Activated naive CD8-positive, alpha-beta T cell (primary cell): ENCODE measurements around the gene MRPL41.
"Not testable (repeated sequence)": the region's sequence is repeated elsewhere in the genome, so short reads cannot be mapped to it uniquely, and the experiment has no call there.

ENCODE experiments used
- H3K27ac Mint-ChIP-seq: one replicate; pipeline ENCODE4 v1.8.0; 2021; ENCODE audit warnings: mixed read lengths
- H3K27me3 Mint-ChIP-seq: one replicate; pipeline ENCODE4 v1.8.0; 2021; ENCODE audit warnings: mixed read lengths
- H3K36me3 Mint-ChIP-seq: one replicate; pipeline ENCODE4 v1.8.0; 2021; ENCODE audit warnings: mixed read lengths
- H3K4me1 Mint-ChIP-seq: one replicate; pipeline ENCODE4 v1.8.0; 2021; ENCODE audit warnings: low read depth, mixed read lengths
- H3K4me3 Mint-ChIP-seq: one replicate; pipeline ENCODE4 v1.8.0; 2021; ENCODE audit warnings: mild to moderate bottlenecking, mixed read lengths
- H3K9me3 Mint-ChIP-seq: one replicate; pipeline ENCODE4 v1.8.0; 2021; ENCODE audit warnings: low read depth, mixed read lengths

MRPL41 gene

DNA sequence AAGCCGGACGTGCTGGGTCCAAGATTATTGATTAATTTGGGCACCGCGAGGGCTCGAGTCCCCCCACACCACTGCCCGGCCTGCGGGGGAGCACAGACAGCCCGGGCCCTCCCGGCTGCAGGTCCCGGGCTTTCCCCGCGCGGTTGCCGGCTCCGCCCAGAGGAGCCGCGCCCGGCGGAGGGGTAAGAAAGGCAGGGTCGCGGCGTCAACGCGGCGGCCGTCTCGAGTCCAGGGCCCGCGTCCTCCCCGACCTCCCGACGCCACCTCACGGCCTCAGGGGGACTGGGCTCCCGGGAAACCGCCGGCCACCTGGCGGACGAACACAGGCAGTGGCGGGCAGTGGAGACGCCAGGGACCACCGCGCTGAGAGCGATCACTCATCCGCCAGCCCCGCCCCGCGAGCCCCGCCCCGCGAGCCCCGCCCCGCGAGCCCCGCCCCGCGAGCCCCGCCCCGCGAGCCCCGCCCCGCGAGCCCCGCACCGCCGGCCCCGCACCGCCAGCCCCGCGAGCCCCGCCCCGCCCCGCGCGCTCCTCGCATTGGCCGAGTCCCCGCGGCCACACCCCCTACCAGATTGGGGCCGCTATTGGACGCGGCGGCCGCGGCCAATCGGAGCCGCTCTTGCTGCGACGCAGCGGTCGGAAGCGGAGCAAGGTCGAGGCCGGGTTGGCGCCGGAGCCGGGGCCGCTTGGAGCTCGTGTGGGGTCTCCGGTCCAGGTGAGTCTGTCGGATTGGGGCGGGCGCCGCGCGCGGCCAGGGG, at the start of gene MRPL41:
MRPL41 (plus strand) TSS at position 616 of the 758 bp plus-strand sequence. CDS start 203 bp downstream, outside the sequence.
- H3K27me3 Mint-ChIP-seq: no peaks in the 10 kb centered on the region
- no peaks in the 10 kb centered on the region for H3K9me3 Mint-ChIP-seq
- peaks cover 3% of the 10 kb centered on the region for H3K36me3 Mint-ChIP-seq
- peak within 1 kb of the TSS; percentile 66 for H3K27ac Mint-ChIP-seq
- peak within 1 kb of the TSS; percentile 91 for H3K4me3 Mint-ChIP-seq
- H3K4me1 Mint-ChIP-seq: peaks cover 22% of the 10 kb centered on the region

DNA sequence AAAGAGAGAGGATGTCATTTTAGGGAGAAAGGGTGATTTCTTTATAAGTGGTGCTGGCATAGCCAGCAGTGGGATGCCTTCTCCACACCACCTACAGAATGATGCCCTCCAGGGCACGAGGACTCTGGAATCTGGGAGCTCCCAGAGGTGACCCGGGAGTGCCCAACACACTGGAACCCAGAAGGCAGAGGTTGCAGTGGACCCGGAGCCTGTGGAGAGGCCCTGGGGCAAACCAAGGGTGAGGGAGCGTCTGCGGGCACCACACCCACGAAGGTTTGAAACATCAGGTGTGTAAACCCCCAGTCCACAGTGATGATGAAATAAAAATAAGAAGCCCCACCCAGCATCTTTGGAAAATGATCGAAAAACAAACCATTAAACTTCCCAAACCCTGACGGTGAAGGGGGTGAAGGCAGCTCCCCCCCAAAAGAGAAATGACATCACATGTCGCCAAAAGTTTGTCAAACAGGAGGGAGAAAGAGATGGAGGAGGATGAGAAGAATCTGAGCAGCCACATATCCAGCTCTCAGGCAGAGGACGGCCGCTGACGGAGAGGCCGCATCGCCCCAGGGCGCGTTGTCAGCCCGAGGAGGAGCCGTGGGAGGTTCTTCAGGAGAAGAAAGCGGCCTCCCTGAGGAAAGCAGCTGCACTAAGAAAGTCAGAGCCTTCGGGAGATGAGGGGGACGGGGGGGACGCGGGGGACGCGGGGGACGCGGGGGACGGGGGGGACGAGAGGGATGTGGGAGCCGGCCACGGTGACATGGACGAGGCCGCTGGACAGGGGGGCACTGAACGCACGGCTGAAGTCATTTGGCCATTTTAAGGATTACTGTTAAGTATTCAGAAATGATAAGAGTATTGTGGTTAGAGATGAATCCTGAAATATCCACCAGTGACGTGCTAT, 49.4 kb upstream of the MRPL41 start:
- Mint-ChIP-seq H3K4me1 (peaks cover 2% of the 10 kb centered on the region), H3K36me3 (no peaks in the 10 kb centered on the region), H3K27me3 (no peaks in the 10 kb centered on the region), H3K9me3 (no peaks in the 10 kb centered on the region), H3K27ac (peak overlapping the region; percentile 34), H3K4me3 (no peak overlapping the region)

DNA sequence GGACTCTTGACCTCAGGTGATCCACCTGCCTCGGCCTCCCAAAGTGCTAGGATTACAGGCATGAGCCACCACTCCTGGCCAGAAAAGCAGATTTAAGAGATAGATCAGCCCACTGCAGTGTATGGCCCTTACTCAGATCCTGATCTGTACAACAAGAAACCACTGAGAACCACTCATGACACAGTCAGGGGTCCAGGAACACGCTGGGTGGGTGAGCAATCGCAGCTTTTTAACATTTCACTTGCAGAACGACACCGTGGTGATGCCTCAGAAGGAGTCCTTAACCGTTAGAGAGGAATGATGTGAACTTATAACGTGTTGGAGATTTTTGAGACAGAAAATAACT, 47.3 kb upstream of the MRPL41 start:
- no peak overlapping the region for H3K4me3 Mint-ChIP-seq
- H3K9me3 Mint-ChIP-seq: no peaks in the 10 kb centered on the region
- H3K4me1 Mint-ChIP-seq: peaks cover 2% of the 10 kb centered on the region
- H3K27me3 Mint-ChIP-seq: no peaks in the 10 kb centered on the region
- no peaks in the 10 kb centered on the region for H3K36me3 Mint-ChIP-seq
- H3K27ac Mint-ChIP-seq: no peak overlapping the region

DNA sequence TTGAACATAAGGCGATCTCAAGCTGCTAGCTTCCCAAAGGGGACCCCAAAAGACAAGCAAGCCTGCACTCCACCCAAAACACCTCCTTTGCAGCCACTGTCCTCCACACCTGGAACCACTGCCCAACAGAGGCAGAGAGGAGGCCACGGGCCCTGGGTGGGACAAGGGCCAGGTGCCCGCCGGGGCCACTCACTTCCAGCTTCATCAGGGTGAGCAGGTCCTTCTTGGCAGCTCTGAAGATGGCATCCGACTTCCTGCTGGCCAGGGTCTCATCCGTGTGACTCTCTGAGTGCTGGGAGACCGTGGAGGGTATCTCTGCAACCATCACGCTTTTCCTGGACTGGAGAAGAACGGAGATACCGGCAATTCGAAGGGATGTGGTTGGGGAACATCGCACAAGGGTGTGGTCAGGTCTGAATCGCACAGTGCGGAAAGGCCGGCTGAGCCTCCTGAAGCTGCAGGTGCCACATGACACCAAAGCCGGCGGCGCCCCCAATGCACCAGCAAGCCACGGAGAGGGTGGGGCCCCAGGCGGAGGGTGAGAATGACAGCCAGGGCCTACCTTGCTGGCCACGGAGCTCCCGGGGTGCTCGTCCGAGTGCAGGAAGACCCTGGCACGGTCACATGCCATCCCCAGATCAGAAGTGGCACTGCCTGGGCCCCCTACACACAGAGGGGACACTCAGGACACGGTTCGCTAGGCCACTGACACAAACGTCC, 46.1 kb upstream of the MRPL41 start:
- no peak overlapping the region for H3K4me3 Mint-ChIP-seq
- no peaks in the 10 kb centered on the region for H3K36me3 Mint-ChIP-seq
- no peak overlapping the region for H3K27ac Mint-ChIP-seq
- H3K4me1 Mint-ChIP-seq: peaks cover 2% of the 10 kb centered on the region
- no peaks in the 10 kb centered on the region for H3K9me3 Mint-ChIP-seq
- no peaks in the 10 kb centered on the region for H3K27me3 Mint-ChIP-seq

DNA sequence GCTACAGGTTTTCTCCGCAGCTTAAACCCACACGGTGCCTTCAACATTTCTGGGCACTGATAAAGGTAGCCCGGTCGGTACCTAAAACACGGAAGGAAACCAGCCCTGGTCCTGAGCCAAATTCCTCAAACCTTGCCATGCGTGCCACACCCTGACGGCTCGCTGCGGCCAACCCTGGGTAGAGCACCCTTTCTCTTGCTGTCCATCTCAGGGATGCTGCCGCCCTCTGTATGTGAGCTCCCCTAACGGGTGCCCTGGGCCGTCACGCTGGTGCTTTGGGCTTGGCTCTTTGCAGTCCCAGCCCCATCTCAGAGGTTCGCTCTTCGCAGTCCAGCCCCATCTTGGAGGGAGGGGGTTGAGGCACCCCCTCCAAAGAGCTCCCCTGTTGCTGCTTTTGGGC, 45.4 kb upstream of the MRPL41 start:
- H3K4me3 Mint-ChIP-seq: no peak overlapping the region
- H3K9me3 Mint-ChIP-seq: no peaks in the 10 kb centered on the region
- H3K36me3 Mint-ChIP-seq: no peaks in the 10 kb centered on the region
- H3K4me1 Mint-ChIP-seq: peaks cover 2% of the 10 kb centered on the region
- H3K27ac Mint-ChIP-seq: no peak overlapping the region
- H3K27me3 Mint-ChIP-seq: no peaks in the 10 kb centered on the region

DNA sequence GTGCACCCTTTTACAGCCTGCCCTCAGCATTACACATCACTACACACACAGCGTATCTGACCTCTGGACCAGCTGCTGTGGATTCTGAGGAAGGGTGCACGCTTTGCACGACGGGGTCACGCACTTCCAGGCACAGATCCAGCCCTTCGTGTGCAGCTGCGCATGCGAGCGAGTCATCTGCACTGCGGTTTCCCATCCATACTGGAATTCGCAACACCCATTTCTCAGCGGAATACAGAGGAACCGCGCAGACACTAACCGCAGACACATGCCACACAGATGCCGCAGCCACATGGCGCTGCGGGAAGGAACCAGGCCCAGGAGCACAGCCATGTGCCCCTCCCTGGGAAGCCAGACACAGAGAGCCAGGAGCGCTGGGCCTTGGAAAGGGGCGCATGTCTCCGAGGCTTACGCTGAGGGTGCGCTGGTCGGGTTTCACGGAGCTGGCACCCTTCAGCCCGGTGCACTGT, 44.9 kb upstream of the MRPL41 start:
- H3K27ac Mint-ChIP-seq: no peak overlapping the region
- peaks cover under 1% of the 10 kb centered on the region for H3K4me1 Mint-ChIP-seq
- H3K27me3 Mint-ChIP-seq: no peaks in the 10 kb centered on the region
- H3K9me3 Mint-ChIP-seq: no peaks in the 10 kb centered on the region
- H3K4me3 Mint-ChIP-seq: no peak overlapping the region
- no peaks in the 10 kb centered on the region for H3K36me3 Mint-ChIP-seq

DNA sequence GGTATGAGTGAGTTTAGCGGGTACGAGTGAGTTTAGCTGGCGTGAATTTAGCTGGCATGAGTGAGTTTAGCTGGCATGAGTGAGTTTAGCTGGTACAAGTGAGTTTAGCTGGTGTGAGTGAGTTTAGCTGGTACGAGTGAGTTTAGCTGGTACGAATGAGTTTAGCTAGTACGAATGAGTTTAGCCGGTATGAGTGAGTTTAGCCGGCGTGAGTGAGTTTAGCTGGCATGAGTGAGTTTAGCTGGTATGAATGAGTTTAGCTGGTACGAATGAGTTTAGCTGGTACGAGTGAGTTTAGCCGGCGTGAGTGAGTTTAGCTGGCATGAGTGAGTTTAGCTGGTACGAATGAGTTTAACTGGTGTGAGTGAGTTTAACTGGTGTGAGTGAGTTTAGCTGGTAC, 42.5 kb upstream of the MRPL41 start:
- Mint-ChIP-seq H3K36me3 (no peaks in the 10 kb centered on the region), H3K4me1 (no peaks in the 10 kb centered on the region), H3K9me3 (no peaks in the 10 kb centered on the region), H3K27me3 (no peaks in the 10 kb centered on the region), H3K27ac (no peak overlapping the region), H3K4me3 (no peak overlapping the region)

DNA sequence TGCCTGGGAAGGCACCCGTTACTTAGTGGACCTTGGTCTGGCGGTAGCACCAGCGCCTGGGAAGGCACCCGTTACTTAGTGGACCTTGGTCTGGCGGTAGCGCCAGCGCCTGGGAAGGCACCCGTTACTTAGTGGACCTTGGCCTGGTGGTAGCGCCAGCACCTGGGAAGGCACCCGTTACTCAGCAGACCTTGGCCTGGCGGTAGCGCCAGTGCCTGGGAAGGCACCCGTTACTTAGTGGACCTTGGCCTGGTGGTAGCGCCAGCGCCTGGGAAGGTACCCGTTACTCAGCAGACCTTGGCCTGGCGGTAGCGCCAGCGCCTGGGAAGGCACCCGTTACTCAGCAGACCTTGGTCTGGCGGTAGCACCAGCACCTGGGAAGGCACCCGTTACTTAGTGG, 40.6 kb upstream of the MRPL41 start:
- H3K27me3 Mint-ChIP-seq, H3K36me3 Mint-ChIP-seq, H3K4me1 Mint-ChIP-seq, H3K27ac Mint-ChIP-seq, H3K4me3 Mint-ChIP-seq, H3K9me3 Mint-ChIP-seq: not testable (repeated sequence)

DNA sequence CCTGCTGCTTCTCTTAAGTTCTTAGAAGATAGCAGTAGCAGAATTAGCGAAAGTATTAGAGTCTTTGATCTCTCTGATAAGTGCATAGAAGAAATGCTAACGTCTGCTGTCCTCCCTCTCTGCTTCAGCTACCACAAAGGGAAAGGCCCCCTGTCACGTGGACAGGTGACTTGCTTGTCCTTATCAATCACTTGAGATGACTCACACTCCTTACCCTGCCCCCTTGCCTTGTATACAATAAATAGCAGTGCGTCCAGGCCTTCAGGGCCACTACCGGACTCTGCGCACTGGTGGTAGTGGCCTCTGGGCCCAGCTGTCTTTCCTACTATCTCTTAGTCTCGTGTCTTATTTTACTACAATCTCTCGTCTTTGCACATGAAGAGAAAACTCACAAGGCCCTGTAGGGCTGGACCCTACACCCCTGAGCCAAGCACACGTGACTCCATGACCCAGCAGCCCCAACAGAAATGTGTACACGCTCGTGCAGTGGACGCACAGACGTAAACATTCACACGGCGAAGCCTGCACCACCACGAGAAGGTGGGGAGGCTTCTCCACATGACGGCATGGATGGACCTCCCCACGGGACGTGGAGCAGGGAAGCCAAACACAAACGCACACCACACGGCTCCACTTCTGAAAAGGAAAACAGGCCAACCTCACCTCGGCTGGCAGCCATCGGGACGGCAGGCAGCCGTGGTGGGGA, 39.8 kb upstream of the MRPL41 start:
- no peaks in the 10 kb centered on the region for H3K27me3 Mint-ChIP-seq
- no peaks in the 10 kb centered on the region for H3K36me3 Mint-ChIP-seq
- H3K9me3 Mint-ChIP-seq: no peaks in the 10 kb centered on the region
- no peak overlapping the region for H3K4me3 Mint-ChIP-seq
- no peak overlapping the region for H3K27ac Mint-ChIP-seq
- H3K4me1 Mint-ChIP-seq: no peaks in the 10 kb centered on the region

DNA sequence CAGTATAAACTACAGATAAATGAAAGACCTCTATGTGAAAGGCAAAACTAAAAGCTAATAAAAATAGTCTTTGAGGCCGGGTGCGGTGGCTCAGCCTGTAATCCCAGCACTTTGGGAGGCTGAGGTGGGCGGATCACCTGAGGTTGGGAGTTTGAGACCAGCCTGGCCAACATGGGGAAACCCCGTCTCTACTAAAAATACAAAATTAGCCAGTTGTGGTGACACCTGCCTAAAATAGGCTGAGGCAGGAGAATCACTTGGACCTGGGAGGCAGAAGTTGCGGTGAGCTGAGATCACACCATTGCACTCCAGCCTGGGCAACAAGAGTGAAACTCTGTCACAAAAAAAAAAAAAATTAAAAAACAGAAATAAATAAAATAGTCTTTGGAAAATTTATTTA, 38.5 kb upstream of the MRPL41 start:
- not testable (repeated sequence) for H3K27me3 Mint-ChIP-seq, H3K36me3 Mint-ChIP-seq, H3K9me3 Mint-ChIP-seq, H3K4me1 Mint-ChIP-seq, H3K27ac Mint-ChIP-seq, H3K4me3 Mint-ChIP-seq

DNA sequence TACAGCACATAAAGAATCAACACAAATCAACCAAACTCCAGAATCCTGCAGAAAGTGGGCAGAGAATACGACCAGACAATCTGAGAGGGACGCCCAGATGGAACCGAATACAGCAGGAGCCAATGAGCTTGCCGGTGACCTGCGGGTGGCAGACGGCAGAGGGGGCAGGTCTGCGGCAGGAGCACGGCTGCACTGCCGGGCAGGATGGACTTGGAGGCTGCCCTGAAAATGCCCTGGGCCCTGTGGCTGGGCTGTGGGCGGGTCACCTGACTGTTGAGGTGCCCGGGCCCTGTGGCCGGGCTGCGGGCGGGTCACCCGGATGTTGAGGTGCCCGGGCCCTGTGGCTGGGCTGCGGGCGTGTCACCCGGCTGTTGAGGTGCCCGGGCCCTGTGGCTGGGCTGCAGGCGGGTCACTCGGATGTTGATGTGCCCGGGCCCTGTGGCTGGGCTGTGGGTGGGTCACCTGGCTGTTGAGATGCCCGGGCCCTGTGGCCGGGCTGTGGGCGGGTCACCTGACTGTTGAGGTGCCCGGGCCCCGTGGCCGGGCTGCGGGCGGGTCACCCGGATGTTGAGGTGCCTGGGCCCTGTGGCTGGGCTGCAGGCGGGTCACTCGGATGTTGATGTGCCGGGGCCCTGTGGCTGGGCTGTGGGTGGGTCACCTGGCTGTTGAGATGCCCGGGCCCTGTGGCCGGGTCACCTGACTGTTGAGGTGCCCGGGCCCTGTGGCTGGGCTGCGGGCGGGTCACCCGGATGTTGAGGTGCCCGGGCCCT, 37.7 kb upstream of the MRPL41 start:
- not testable (repeated sequence) for H3K4me1 Mint-ChIP-seq, H3K27me3 Mint-ChIP-seq, H3K9me3 Mint-ChIP-seq, H3K4me3 Mint-ChIP-seq, H3K27ac Mint-ChIP-seq, H3K36me3 Mint-ChIP-seq

DNA sequence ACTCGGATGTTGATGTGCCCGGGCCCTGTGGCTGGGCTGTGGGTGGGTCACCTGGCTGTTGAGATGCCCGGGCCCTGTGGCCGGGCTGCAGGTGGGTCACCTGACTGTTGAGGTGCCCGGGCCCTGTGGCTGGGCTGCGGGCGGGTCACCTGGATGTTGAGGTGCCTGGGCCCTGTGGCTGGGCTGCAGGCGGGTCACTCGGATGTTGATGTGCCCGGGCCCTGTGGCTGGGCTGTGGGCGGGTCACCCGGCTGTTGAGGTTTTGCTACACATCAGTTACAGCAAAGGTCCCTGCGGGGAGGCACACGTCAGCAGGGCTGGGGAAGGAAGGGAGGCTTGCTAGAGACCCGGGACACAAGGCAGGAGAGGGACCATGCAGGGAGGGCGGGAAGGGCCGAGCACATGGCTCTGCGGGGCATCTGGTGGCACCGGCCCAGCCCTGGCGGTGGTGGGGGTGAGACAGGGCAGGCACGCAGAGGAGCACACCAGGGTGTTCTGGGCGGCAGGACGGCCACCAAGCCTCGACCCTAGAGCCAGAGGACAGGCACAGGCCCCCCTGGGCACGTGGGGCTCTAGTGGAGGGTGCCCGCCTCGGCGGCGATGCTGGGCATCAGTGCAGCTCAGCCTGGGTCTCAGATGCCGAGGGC, 36.9 kb upstream of the MRPL41 start:
- H3K27me3 Mint-ChIP-seq: no peaks in the 10 kb centered on the region
- no peaks in the 10 kb centered on the region for H3K4me1 Mint-ChIP-seq
- H3K4me3 Mint-ChIP-seq: no peak overlapping the region
- no peaks in the 10 kb centered on the region for H3K9me3 Mint-ChIP-seq
- H3K27ac Mint-ChIP-seq: no peak overlapping the region
- H3K36me3 Mint-ChIP-seq: no peaks in the 10 kb centered on the region

DNA sequence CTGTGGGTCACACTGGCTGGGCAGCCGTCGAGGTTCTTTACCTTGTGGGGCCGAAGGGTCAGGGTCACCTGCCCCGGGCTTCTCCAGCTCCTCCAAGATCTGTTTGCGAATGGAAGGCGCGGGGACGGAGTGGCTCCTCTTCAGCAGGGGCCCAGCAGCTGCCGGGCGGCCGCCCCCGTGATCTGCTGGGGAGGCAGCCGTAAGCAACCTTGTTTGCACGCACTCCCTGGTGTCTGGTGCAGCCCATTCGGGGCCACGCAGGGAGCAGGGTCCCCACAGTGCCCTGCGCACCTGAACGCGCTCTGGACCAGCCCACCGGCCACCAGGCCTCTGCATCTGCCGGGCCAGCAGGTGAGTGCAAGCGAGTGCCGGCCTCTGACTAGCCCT, 36.3 kb upstream of the MRPL41 start:
- H3K36me3 Mint-ChIP-seq: no peaks in the 10 kb centered on the region
- no peak overlapping the region for H3K4me3 Mint-ChIP-seq
- no peak overlapping the region for H3K27ac Mint-ChIP-seq
- H3K4me1 Mint-ChIP-seq: no peaks in the 10 kb centered on the region
- H3K27me3 Mint-ChIP-seq: no peaks in the 10 kb centered on the region
- H3K9me3 Mint-ChIP-seq: no peaks in the 10 kb centered on the region
